Measurements from ENCODE around the gene DEPDC5.

DEPDC5 gene

DNA sequence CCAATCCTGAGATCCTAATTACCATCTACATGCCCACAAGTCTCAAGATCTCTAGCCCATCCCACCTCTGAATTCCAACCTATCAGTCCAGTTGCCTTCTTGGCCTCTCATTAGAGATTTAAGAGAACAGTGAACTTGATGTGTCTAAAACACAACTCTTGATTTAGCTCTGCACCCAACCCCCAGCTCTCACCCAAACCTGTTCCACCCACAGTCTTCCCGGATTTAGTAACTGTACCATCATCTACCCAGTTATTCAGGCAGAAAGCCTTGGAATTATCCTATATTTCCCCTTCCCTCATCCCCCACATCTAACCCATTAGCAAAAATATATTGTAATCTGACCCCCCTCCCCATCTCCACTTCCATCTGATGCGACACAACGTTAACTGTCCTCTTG, 166.5 kb downstream of the DEPDC5 start:
- TF ChIP-seq, protein P1, sequence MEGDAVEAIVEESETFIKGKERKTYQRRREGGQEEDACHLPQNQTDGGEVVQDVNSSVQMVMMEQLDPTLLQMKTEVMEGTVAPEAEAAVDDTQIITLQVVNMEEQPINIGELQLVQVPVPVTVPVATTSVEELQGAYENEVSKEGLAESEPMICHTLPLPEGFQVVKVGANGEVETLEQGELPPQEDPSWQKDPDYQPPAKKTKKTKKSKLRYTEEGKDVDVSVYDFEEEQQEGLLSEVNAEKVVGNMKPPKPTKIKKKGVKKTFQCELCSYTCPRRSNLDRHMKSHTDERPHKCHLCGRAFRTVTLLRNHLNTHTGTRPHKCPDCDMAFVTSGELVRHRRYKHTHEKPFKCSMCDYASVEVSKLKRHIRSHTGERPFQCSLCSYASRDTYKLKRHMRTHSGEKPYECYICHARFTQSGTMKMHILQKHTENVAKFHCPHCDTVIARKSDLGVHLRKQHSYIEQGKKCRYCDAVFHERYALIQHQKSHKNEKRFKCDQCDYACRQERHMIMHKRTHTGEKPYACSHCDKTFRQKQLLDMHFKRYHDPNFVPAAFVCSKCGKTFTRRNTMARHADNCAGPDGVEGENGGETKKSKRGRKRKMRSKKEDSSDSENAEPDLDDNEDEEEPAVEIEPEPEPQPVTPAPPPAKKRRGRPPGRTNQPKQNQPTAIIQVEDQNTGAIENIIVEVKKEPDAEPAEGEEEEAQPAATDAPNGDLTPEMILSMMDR (IDR thresholded peaks at IDR 0.05), result no peak
- Histone ChIP-seq H3K4me3 (no peak overlapping the region), H3K36me3 (no peaks in the 10 kb centered on the region), H3K27ac (no peak overlapping the region), H3K9me3 (no peaks in the 10 kb centered on the region), H3K4me1 (no peaks in the 10 kb centered on the region), H3K27me3 (peaks cover 0 to 3% of the 10 kb centered on the region in 2 donors)
- DNase-seq, result no peak
- intact Hi-C loops (cut with DNase I; ENCODE audit: low total_unique reads), result no loop called here

DNA sequence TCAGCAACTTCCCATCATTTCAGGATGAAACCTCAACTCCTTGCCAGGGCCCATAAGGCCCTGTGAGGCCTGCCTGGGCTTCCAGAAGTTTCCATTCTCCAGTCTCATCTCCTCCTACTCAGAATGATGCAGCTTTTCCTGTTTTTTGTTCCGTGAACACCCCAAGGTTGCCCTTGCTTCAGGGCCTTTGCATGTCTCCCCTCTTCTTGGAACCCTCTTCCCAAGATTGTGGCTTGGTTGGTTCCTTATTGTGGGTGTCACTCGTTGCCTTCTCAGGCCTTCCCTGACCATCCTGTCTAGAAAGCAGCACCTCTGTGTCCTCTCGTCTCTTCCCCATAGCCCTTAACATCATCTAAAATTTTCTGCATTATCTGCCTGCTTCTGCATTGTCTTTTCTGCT, 167.3 kb downstream of the DEPDC5 start:
- Histone ChIP-seq H3K36me3 (no peaks in the 10 kb centered on the region), H3K4me3 (no peak overlapping the region), H3K27me3 (peaks cover 0 to 6% of the 10 kb centered on the region in 2 donors), H3K27ac (no peak overlapping the region), H3K9me3 (no peaks in the 10 kb centered on the region), H3K4me1 (no peaks in the 10 kb centered on the region)
- no peak for DNase-seq
- intact Hi-C loops (cut with DNase I; ENCODE audit: low total_unique reads), result no loop called here
- TF ChIP-seq, protein P1 (IDR thresholded peaks at IDR 0.05), result no peak

DNA sequence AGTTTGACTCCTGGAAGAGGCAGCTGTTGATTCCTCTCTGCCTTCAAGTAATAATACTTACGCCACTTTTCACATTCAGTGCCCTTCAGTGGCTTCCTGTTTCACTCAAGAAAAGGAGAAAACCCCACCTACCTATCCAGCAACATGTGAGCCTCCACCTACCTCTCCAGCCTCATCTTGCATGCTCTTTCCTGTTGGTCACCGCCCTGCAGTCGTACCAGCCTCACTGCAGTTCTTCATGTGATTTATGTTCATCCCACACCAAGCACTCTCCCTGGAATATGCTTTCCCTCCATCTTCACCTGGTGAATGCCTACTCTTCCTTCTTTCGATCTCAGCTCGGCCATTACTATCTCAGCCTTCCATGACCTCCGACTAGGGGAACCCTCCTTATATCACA, 168.7 kb downstream of the DEPDC5 start:
- Histone ChIP-seq H3K36me3 (no peaks in the 10 kb centered on the region), H3K9me3 (no peaks in the 10 kb centered on the region), H3K4me3 (no peak overlapping the region), H3K27ac (no peak overlapping the region), H3K27me3 (peaks cover 0 to 11% of the 10 kb centered on the region in 2 donors), H3K4me1 (no peaks in the 10 kb centered on the region)
- TF ChIP-seq, protein P1 (IDR thresholded peaks at IDR 0.05), result no peak
- DNase-seq, result no peak
- intact Hi-C loops (cut with DNase I; ENCODE audit: low total_unique reads), result no loop called here

DNA sequence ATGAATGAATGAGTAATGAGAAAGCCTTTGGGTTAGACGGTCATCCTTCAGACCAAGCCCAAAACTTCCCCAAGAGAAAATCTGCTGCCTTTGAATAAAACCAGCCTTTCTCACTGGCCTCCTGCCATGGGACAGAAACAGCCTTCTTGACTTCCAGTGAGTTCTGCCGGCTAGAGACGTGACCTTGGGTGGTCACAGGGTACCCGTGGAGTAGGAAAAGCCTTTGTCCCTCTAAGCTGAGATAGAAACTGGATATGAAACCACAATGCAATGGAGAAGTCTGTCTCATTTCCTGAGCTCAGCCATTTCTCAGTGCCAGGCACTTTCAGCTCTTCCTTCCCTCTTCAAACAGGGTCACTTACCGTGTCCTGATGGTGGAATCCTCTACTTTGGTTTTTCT, 169.3 kb downstream of the DEPDC5 start:
- no peak overlapping the region for H3K4me3 ChIP-seq
- H3K27me3 ChIP-seq, result peaks cover 0 to 11% of the 10 kb centered on the region in 2 donors
- H3K4me1 ChIP-seq, result no peaks in the 10 kb centered on the region
- no peak overlapping the region for H3K27ac ChIP-seq
- intact Hi-C loops (cut with DNase I; ENCODE audit: low total_unique reads), result no loop called here
- no peaks in the 10 kb centered on the region for H3K36me3 ChIP-seq
- TF ChIP-seq, protein P1 (IDR thresholded peaks at IDR 0.05), result no peak
- DNase-seq, result peak; percentile 74
- H3K9me3 ChIP-seq, result no peaks in the 10 kb centered on the region

DNA sequence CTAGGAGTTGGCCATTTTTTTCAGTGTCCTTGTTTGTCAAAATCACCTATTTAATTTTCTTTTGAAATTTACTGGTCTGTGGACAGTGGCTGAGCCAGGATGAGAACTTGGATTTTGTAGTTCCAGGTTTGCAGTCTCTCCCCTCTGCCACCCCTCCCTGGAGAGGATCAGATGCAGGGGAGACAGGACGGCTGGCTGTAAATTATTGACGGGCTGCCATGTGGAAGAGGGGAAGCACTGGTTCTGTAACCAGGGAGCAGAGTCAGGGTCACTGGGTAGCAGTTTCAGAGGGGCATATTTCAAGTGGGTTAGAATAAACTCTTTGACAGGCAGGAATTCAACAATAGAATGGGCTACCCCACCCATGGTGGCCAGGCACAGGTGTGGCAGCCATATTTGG, 169.9 kb downstream of the DEPDC5 start:
- DNase-seq, result no peak
- no peak overlapping the region for H3K4me3 ChIP-seq
- TF ChIP-seq, protein P1 (IDR thresholded peaks at IDR 0.05), result no peak
- H3K27ac ChIP-seq, result no peak overlapping the region
- no peaks in the 10 kb centered on the region for H3K9me3 ChIP-seq
- no peaks in the 10 kb centered on the region for H3K4me1 ChIP-seq
- intact Hi-C loops (cut with DNase I; ENCODE audit: low total_unique reads), result no loop called here
- no peaks in the 10 kb centered on the region for H3K36me3 ChIP-seq
- peaks cover 0 to 11% of the 10 kb centered on the region in 2 donors for H3K27me3 ChIP-seq

DNA sequence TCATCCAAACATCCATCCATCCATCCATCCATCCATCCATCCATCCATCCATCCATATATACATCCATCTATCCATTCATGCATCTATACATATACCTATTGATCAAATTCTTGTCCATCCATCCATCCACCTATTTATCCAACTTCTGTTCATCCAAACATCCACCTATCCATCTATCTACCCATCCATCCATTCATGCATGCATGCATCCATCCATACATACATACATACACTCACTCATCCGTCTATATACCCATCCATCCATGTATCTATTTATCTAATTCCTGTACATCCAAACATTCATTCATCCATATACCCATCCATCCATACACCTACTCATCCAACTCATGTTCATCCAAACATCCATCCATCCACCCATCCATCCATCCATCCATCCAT, 171.2 kb downstream of the DEPDC5 start:
- Histone ChIP-seq H3K27ac (no peak overlapping the region), H3K4me3 (no peak overlapping the region), H3K4me1 (no peaks in the 10 kb centered on the region), H3K36me3 (no peaks in the 10 kb centered on the region), H3K9me3 (no peaks in the 10 kb centered on the region), H3K27me3 (peaks cover 0 to 11% of the 10 kb centered on the region in 2 donors)
- intact Hi-C loops (cut with DNase I; ENCODE audit: low total_unique reads), result no loop called here
- DNase-seq, result no peak
- TF ChIP-seq, protein P1 (IDR thresholded peaks at IDR 0.05), result no peak

All from tibial artery (tissue), 4 donors.